GM19035 (cell line): ENCODE results near the gene AGR2.

Source experiments
- ATAC-seq: cut with Tn5 transposase; IDR thresholded peaks from one replicate; pipeline ENCODE4 v1.9.1; 2021; ENCODE audit not compliant: unreplicated experiment

Gene AGR2

DNA sequence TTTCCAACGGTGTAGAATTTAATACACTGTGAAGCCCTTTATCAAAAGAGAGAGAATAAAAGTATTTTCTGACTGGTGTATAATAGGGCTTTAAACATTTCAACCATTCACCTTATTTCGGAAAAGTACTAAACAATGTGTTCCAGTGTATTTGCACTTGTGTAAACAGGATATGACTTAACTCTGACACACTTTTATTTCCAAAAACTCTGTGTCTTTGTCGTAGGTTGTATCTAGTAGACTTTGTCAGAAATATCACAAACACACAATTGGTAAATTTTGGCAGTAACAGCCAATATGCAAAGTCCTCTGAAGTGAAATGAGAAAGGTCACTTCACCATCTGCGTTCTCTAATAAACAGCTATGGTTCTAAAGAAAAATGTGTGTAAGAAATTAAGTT, 61.6 kb downstream of the AGR2 start:
- no peak for ATAC-seq

DNA sequence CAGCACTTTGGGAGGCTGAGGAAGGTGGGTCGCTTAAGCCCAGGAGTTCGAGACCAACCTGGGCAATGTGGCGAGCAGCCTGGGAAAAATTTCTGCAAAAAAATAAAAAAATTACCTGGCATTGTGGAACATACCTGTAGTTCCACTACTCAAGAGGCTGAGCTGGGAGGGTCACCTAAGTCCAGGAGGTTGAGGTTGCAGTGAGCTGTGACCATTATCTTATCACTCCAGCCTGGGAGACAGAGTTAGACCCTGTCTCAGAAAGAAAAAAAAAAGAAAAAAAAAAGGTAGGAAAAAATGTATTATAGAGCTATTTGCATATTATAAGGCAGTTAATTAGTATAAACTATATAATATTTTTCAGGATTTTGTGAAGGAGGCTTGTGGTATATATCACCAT, 62.3 kb downstream of the AGR2 start:
- ATAC-seq, result no peak
